H1 (cell line): Measurements from ENCODE around the gene IFNE. TPM values are rescaled to one million over a fixed set of nuclear protein-coding genes. Genes with fewer than 3 reads are reported as not detected.

Experiments
- CTCF ChIA-PET: fragments of 300-600 bp; sonication (Branson Sonifier 250); formaldehyde crosslinking; loops from one replicate; lab custom pipeline; 2021; ENCODE audit not compliant: partially characterized antibody; lab: Charles Lee
- POLR2A ChIA-PET: fragments of 300-600 bp; sonication (Branson Sonifier 250); formaldehyde crosslinking; loops from one replicate; lab custom pipeline; 2021; ENCODE audit warnings: inconsistent platforms; ENCODE audit not compliant: partially characterized antibody; lab: Charles Lee
- DNase-seq, 2 experiments: peaks; one replicate each; pipeline versions ENCODE4 v3.0.0 to v3.0.0-alpha.2; 2010 to 2022; ENCODE audit warnings: low spot score in 2 of 2, low read depth in 1 of 2, mixed read lengths in 1 of 2
- FAIRE-seq: peaks from 2 replicates; lab custom pipeline; 2011; peaks lifted over from hg19 to GRCh38; lab: Jason Lieb, UNC
- H2AFZ ChIP-seq: 2 replicates; pipeline ENCODE4 v1.8.1; 2012; ENCODE audit warnings: low read length, inconsistent platforms
- H2AK5ac ChIP-seq: 2 replicates; pipeline ENCODE4 v1.6.1; 2013; ENCODE audit warnings: low read depth, low read length
- H2BK120ac ChIP-seq: replicated peaks from 2 replicates; pipeline ENCODE3; 2013; ENCODE audit warnings: low read depth, low read length, inconsistent platforms
- H2BK12ac ChIP-seq: 2 replicates; pipeline ENCODE4 v1.6.1; 2013; ENCODE audit warnings: low read depth, low read length
- H2BK15ac ChIP-seq: 2 replicates; pipeline ENCODE4 v1.6.1; 2013; ENCODE audit warnings: low read length
- H2BK20ac ChIP-seq: 2 replicates; pipeline ENCODE4 v1.6.1; 2013; ENCODE audit warnings: low read length
- H2BK5ac ChIP-seq: 2 replicates; pipeline ENCODE4 v1.6.1; 2013; ENCODE audit warnings: low read depth, low read length
- H3K14ac ChIP-seq: 2 replicates; pipeline ENCODE4 v1.6.1; 2013; ENCODE audit warnings: inconsistent platforms; ENCODE audit not compliant: insufficient read length
- H3K18ac ChIP-seq: 2 replicates; pipeline ENCODE4 v1.6.1; 2013; ENCODE audit warnings: low read length; ENCODE audit errors: extremely low read depth
- H3K23ac ChIP-seq: 2 replicates; pipeline ENCODE4 v1.6.1; 2013; ENCODE audit warnings: inconsistent platforms; ENCODE audit not compliant: insufficient read length
- H3K23me2 ChIP-seq: 2 replicates; pipeline ENCODE4 v1.6.1; 2013; ENCODE audit warnings: low read depth, low read length
- H3K27ac ChIP-seq: 2 replicates; pipeline ENCODE4 v1.6.1; 2011; ENCODE audit warnings: low read depth, low read length, inconsistent platforms
- H3K27me3 ChIP-seq, 4 experiments: replicated peaks in 1 of 4; 1 replicate in 1 of 4; 2 replicates in 3 of 4; pipeline versions ENCODE4 v1.6.1 to v1.8.1; 2011 to 2013; ENCODE audit warnings: low read length in 3 of 4, mild to moderate bottlenecking in 3 of 4, inconsistent platforms in 2 of 4, mixed read lengths in 2 of 4, moderate library complexity in 1 of 4; ENCODE audit not compliant: control insufficient read depth in 3 of 4, insufficient read depth in 3 of 4; ENCODE audit errors: extremely low read depth in 1 of 4
- H3K36me3 ChIP-seq, 4 experiments: 2 replicates each; pipeline versions ENCODE4 v1.6.1 to v1.8.1; 2011 to 2013; ENCODE audit warnings: mild to moderate bottlenecking in 4 of 4, low read length in 3 of 4, moderate library complexity in 2 of 4, control low read depth in 1 of 4, inconsistent platforms in 1 of 4; ENCODE audit not compliant: insufficient read depth in 4 of 4, control insufficient read depth in 2 of 4
- H3K4ac ChIP-seq: replicated peaks from 2 replicates; pipeline ENCODE3; 2013; ENCODE audit warnings: low read length, low read depth, mixed read lengths, inconsistent platforms; ENCODE audit not compliant: insufficient read length
- H3K4me1 ChIP-seq, 4 experiments: replicated peaks in 1 of 4; 1 replicate in 1 of 4; 2 replicates in 3 of 4; pipeline versions ENCODE4 v1.6.1 to v1.8.1; 2011 to 2013; ENCODE audit warnings: low read length in 3 of 4, inconsistent platforms in 2 of 4, mixed read lengths in 1 of 4; ENCODE audit not compliant: insufficient read depth in 4 of 4, control insufficient read depth in 3 of 4
- H3K4me2 ChIP-seq, 2 experiments: 2 replicates each; pipeline versions ENCODE4 v1.6.1 to v1.8.1; 2011 to 2013; ENCODE audit warnings: low read depth in 2 of 2, low read length in 2 of 2, control low read depth in 1 of 2, inconsistent platforms in 1 of 2, mild to moderate bottlenecking in 1 of 2; ENCODE audit not compliant: insufficient read depth in 1 of 2
- H3K4me3 ChIP-seq, 4 experiments: fragments of 200-600, 300-600 bp in 1 of 4; sonication (generic), shearing (Covaris generic), sonication (Bioruptor Twin) in 1 of 4; 2 replicates each; pipeline versions ENCODE4 v1.5.1 to v1.8.1; 2011 to 2016; ENCODE audit warnings: low read length in 4 of 4, low read depth in 3 of 4, control low read depth in 2 of 4, inconsistent platforms in 2 of 4, mild to moderate bottlenecking in 2 of 4, mixed read lengths in 1 of 4, moderate library complexity in 1 of 4; ENCODE audit not compliant: insufficient read depth in 2 of 4; ENCODE audit errors: extremely low read depth in 1 of 4
- H3K56ac ChIP-seq: replicated peaks from 2 replicates; pipeline ENCODE3; 2013; ENCODE audit warnings: low read depth, mild to moderate bottlenecking, mixed read lengths, low read length, inconsistent platforms; ENCODE audit not compliant: insufficient read length
- H3K79me1 ChIP-seq: 2 replicates; pipeline ENCODE4 v1.6.1; 2013; ENCODE audit warnings: low read depth, low read length, control low read depth
- H3K79me2 ChIP-seq, 2 experiments: 2 replicates each; pipeline versions ENCODE4 v1.6.1 to v1.8.1; 2012 to 2013; ENCODE audit warnings: low read length in 2 of 2, mild to moderate bottlenecking in 2 of 2, inconsistent platforms in 1 of 2; ENCODE audit not compliant: insufficient read depth in 2 of 2, control insufficient read depth in 1 of 2
- H3K9ac ChIP-seq, 4 experiments: replicated peaks in 1 of 4; 1 replicate in 1 of 4; 2 replicates in 3 of 4; pipeline versions ENCODE4 v1.6.1 to v1.8.1; 2011 to 2013; ENCODE audit warnings: low read depth in 3 of 4, low read length in 3 of 4, control low read depth in 2 of 4, mild to moderate bottlenecking in 2 of 4, moderate library complexity in 2 of 4, inconsistent platforms in 1 of 4; ENCODE audit errors: extremely low read depth in 1 of 4
- H3K9me3 ChIP-seq, 2 experiments: 2 replicates each; pipeline versions ENCODE4 v1.6.1 to v1.8.1; 2012 to 2013; ENCODE audit warnings: mild to moderate bottlenecking in 2 of 2, moderate library complexity in 2 of 2, control low read depth in 1 of 2, inconsistent platforms in 1 of 2, low read depth in 1 of 2, low read length in 1 of 2, mixed read lengths in 1 of 2; ENCODE audit not compliant: insufficient read depth in 2 of 2
- H4K20me1 ChIP-seq, 2 experiments: replicated peaks in 1 of 2; 2 replicates each; pipeline versions ENCODE3 to v1.8.1; 2011 to 2013; ENCODE audit warnings: inconsistent platforms in 2 of 2, low read length in 2 of 2, mild to moderate bottlenecking in 1 of 2; ENCODE audit not compliant: insufficient read depth in 2 of 2, control insufficient read depth in 1 of 2
- H4K5ac ChIP-seq: 2 replicates; pipeline ENCODE4 v1.6.1; 2013; ENCODE audit warnings: low read length, low read depth, mixed read lengths, inconsistent platforms; ENCODE audit not compliant: insufficient read length
- H4K8ac ChIP-seq: 2 replicates; pipeline ENCODE4 v1.8.0; 2013; ENCODE audit warnings: mild to moderate bottlenecking, moderate library complexity, low read length, inconsistent platforms; ENCODE audit not compliant: insufficient read depth; ENCODE audit errors: extremely low read depth
- H4K91ac ChIP-seq: replicated peaks from 2 replicates; pipeline ENCODE3; 2013; ENCODE audit warnings: low read length, mixed read lengths, inconsistent platforms; ENCODE audit not compliant: insufficient read length
- BCL11A ChIP-seq, 2 experiments: IDR thresholded peaks; one replicate each; pipeline ENCODE4 v1.6.1; 2011; ENCODE audit warnings: low read depth in 2 of 2, low read length in 2 of 2, mild to moderate bottlenecking in 2 of 2
- CBX5 ChIP-seq: fragments of 300-800, 300-1000 bp; sonication (generic); IDR thresholded peaks from 2 replicates; pipeline ENCODE4 v1.7.1; 2016; ENCODE audit warnings: antibody characterized with exemption, low read length, low read depth
- CEBPB ChIP-seq: IDR thresholded peaks from 2 replicates; pipeline ENCODE4 v1.6.1; 2012; ENCODE audit warnings: low read depth, low read length
- CHD1 ChIP-seq: IDR thresholded peaks from 2 replicates; pipeline ENCODE4 v1.6.1; 2012; ENCODE audit warnings: low read depth, low read length, improper control_type of control experiment
- CREB1 ChIP-seq: IDR thresholded peaks from 2 replicates; pipeline ENCODE4 v1.6.1; 2012; ENCODE audit warnings: inconsistent platforms
- CTBP2 ChIP-seq: IDR thresholded peaks from 2 replicates; pipeline ENCODE4 v1.7.0; 2011; ENCODE audit warnings: borderline replicate concordance, mild to moderate bottlenecking, moderate library complexity, mixed read lengths, low read length; ENCODE audit not compliant: insufficient read depth, insufficient read length
- GABPA ChIP-seq: IDR thresholded peaks from 2 replicates; pipeline ENCODE4 v1.6.1; 2011; ENCODE audit warnings: mild to moderate bottlenecking, low read length, moderate library complexity, borderline replicate concordance; ENCODE audit not compliant: insufficient read depth
- KDM1A ChIP-seq: fragments of 200-600, 300-600 bp; sonication (generic); IDR thresholded peaks from 2 replicates; pipeline ENCODE4 v1.7.1; 2016; ENCODE audit warnings: mild to moderate bottlenecking, low read length, borderline replicate concordance
- KDM4A ChIP-seq: IDR thresholded peaks from one replicate; pipeline ENCODE4 v1.7.1; 2012; ENCODE audit warnings: low read depth, mild to moderate bottlenecking, moderate library complexity, low read length, inconsistent platforms; ENCODE audit not compliant: severe bottlenecking
- KDM5A ChIP-seq: fragments of 200-600 bp; IDR thresholded peaks from 2 replicates; pipeline ENCODE4 v1.7.1; 2012; ENCODE audit warnings: mild to moderate bottlenecking, low read length, inconsistent platforms, mixed read lengths
- NRF1 ChIP-seq: IDR thresholded peaks from 2 replicates; pipeline ENCODE4 v1.6.1; 2011; ENCODE audit warnings: mild to moderate bottlenecking, low read depth, low read length, improper control_type of control experiment
- POU5F1 ChIP-seq: IDR thresholded peaks from 2 replicates; pipeline ENCODE4 v1.6.1; 2011; ENCODE audit warnings: low read depth, mild to moderate bottlenecking, low read length, moderate library complexity
- SIX5 ChIP-seq: IDR thresholded peaks from 2 replicates; pipeline ENCODE4 v1.6.1; 2011; ENCODE audit warnings: mild to moderate bottlenecking, low read depth, low read length
- ZNF274 ChIP-seq: IDR thresholded peaks from 2 replicates; pipeline ENCODE4 v1.7.0; 2012; ENCODE audit warnings: low read length, borderline replicate concordance; ENCODE audit errors: extremely low read depth
- WGBS, 2 experiments: shearing (Covaris generic) in 1 of 2; methylation state at CpG; one replicate each; pipeline versions ENCODE4 v1.1.6 to v1.1.7; 2013 to 2015; ENCODE audit warnings: low lambda C conversion rate in 2 of 2, mixed read lengths in 2 of 2, inconsistent platforms in 1 of 2, low coverage in 1 of 2, missing lambda C conversion rate in 1 of 2; ENCODE audit not compliant: insufficient replicate concordance in 2 of 2, insufficient coverage in 1 of 2, insufficient read length in 1 of 2; ENCODE audit errors: extremely low coverage in 1 of 2, missing lambda C conversion rate in 1 of 2; 5-methylcytosine and 5-hydroxymethylcytosine counted together
- polyA plus RNA-seq, 7 experiments: library from polyadenylated mRNA; depleted of rRNA in 3 of 7; stranded (reverse) in 5 of 7; unstranded in 2 of 7; fragments of >200 nt in 5 of 7; fragments of 200-250 nt in 2 of 7; gene quantifications; 1 replicate in 5 of 7; 2 replicates in 1 of 7; 4 replicates in 1 of 7; pipeline versions ENCODE4 v1.2.1 to v1.2.3, GENCODE V29; 2011 to 2013; ENCODE audit warnings: missing spikeins in 2 of 7, mixed read lengths in 2 of 7
- total RNA-seq: library from RNA; stranded (reverse); fragmentation: NEBNext Ultra II Directional; extraction: Animal tissue kit (Norgen Biotek cat#: 25700); gene quantifications from 2 replicates; pipeline ENCODE4 v1.2.1, GENCODE V29; 2021

Gene IFNE
- total and polyA plus RNA-seq, 2 of the 8 experiments (the other 6 are each of a cell fraction or from before 2014, with no cell fraction given) = 0.08 TPM; not detected in 1

- Histone ChIP-seq H4K5ac (no peak overlapping the region), H3K36me3 (no peaks in the 10 kb centered on the region), H3K4me2 (no peak overlapping the region), H4K91ac (no peak overlapping the region), H2BK20ac (no peak overlapping the region), H3K4ac (no peak overlapping the region), H3K4me1 (peaks cover 0 to 8% (median 0%) of the 10 kb centered on the region in 4 experiments; a peak in 1 of 7 replicates), H3K27me3 (no peaks in the 10 kb centered on the region), H3K56ac (no peak overlapping the region), H3K18ac (no peak overlapping the region), H3K27ac (no peak overlapping the region), H2BK12ac (no peak overlapping the region), H3K79me1 (no peaks in the 10 kb centered on the region), H3K23ac (no peak overlapping the region), H2BK15ac (no peak overlapping the region), H3K14ac (no peak overlapping the region), H3K23me2 (no peaks in the 10 kb centered on the region), H2BK5ac (no peak overlapping the region), H3K79me2 (no peaks in the 10 kb centered on the region), H2AFZ (no peak overlapping the region), H2AK5ac (no peak overlapping the region), H4K8ac (no peak overlapping the region), H2BK120ac (no peak overlapping the region), H4K20me1 (no peaks in the 10 kb centered on the region), H3K9me3 (no peaks in the 10 kb centered on the region), H3K9ac (no peak overlapping the region), H3K4me3 (no peak overlapping the region)
- FAIRE-seq = no peak
- 94% methylated on average over 2 of the region's 2 CpGs; no CpG with 5 or more reads in 1 of the 2 experiments for WGBS, 2 experiments
- ChIA-PET POLR2A (no interaction called here), CTCF (interaction anchor here (0.7 to 4.6 kb wide), 8 partner anchors 13 to 180 kb away, joined by 3 to 36 read pairs (median 9); no protein-coding TSS in a partner anchor)
- DNase-seq = no peak
- TF ChIP-seq CBX5 = no peak
- TF ChIP-seq KDM1A = no peak
- TF ChIP-seq CHD1 = no peak
- TF ChIP-seq SIX5 = no peak
- no peak for TF ChIP-seq NRF1
- no peak for TF ChIP-seq BCL11A (IDR thresholded peaks at IDR 0.05; ENCODE audit: low read depth in 2 of 2, low read length in 2 of 2)
- TF ChIP-seq CEBPB = no peak
- TF ChIP-seq ZNF274 = no peak
- TF ChIP-seq POU5F1 = no peak
- no peak for TF ChIP-seq CREB1
- no peak for TF ChIP-seq KDM4A
- no peak for TF ChIP-seq CTBP2
- no peak for TF ChIP-seq GABPA
- no peak for TF ChIP-seq KDM5A
These were observed 49.3 kb downstream of the IFNE start for GRCh38 chr9:21432672-21433425.
